H1 (cell line): Measurements from ENCODE around the gene CADPS. TPM values are rescaled to one million over a fixed set of nuclear protein-coding genes. Genes with fewer than 3 reads are reported as not detected.

ENCODE experiments used
- GABPA ChIP-seq: IDR thresholded peaks from 2 replicates; pipeline ENCODE4 v1.6.1; 2011; ENCODE audit warnings: mild to moderate bottlenecking, low read length, moderate library complexity, borderline replicate concordance; ENCODE audit not compliant: insufficient read depth
- SIX5 ChIP-seq: IDR thresholded peaks from 2 replicates; pipeline ENCODE4 v1.6.1; 2011; ENCODE audit warnings: mild to moderate bottlenecking, low read depth, low read length
- polyA plus RNA-seq, 7 experiments: library from polyadenylated mRNA; depleted of rRNA in 3 of 7; stranded (reverse) in 5 of 7; unstranded in 2 of 7; fragments of >200 nt in 5 of 7; fragments of 200-250 nt in 2 of 7; gene quantifications; 1 replicate in 5 of 7; 2 replicates in 1 of 7; 4 replicates in 1 of 7; pipeline versions ENCODE4 v1.2.1 to v1.2.3, GENCODE V29; 2011 to 2013; ENCODE audit warnings: missing spikeins in 2 of 7, mixed read lengths in 2 of 7
- total RNA-seq: library from RNA; stranded (reverse); fragmentation: NEBNext Ultra II Directional; extraction: Animal tissue kit (Norgen Biotek cat#: 25700); gene quantifications from 2 replicates; pipeline ENCODE4 v1.2.1, GENCODE V29; 2021
- TF ChIP-seq, protein P1 (sequence below): IDR thresholded peaks from 2 replicates; pipeline ENCODE4 v1.6.1; 2012; ENCODE audit warnings: low read length, inconsistent platforms

The CADPS gene
- total and polyA plus RNA-seq, 2 of the 8 experiments (the other 6 are each of a cell fraction or from before 2014, with no cell fraction given), result 7.1 to 10.2 TPM

DNA sequence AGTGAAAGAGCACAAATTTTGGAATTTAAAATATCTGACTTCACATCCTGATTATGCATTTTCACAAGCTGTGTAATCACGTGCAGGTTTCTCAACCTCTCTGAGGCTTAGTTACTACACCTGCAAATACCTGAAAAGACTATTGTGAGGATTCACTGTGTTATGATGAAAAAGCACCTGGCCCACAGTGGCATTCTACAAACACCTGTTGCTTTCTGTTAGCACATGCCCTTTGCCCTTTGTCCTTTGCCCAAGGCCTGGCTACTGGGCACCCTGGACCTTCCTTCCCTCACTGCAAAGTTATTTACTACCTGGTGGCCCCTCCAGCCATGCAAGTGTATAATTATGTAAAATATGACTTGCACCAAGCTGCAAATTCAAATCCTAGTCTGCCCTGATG lies 227.5 kb downstream of the CADPS start (continued):
- TF ChIP-seq, protein P1, sequence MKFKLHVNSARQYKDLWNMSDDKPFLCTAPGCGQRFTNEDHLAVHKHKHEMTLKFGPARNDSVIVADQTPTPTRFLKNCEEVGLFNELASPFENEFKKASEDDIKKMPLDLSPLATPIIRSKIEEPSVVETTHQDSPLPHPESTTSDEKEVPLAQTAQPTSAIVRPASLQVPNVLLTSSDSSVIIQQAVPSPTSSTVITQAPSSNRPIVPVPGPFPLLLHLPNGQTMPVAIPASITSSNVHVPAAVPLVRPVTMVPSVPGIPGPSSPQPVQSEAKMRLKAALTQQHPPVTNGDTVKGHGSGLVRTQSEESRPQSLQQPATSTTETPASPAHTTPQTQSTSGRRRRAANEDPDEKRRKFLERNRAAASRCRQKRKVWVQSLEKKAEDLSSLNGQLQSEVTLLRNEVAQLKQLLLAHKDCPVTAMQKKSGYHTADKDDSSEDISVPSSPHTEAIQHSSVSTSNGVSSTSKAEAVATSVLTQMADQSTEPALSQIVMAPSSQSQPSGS, result no peak
- TF ChIP-seq GABPA, result no peak
- no peak for TF ChIP-seq SIX5
